ENCODE results near the gene C6orf52. TPM values are rescaled to one million over a fixed set of nuclear protein-coding genes. Genes with fewer than 3 reads are reported as not detected.
A peak's percentile ranks its signal among the peaks of the same experiment; 100 is the strongest.

C6orf52 gene
- total RNA-seq, 1 donor from 2014 or later: 3.1 TPM

- TF ChIP-seq, protein P1, sequence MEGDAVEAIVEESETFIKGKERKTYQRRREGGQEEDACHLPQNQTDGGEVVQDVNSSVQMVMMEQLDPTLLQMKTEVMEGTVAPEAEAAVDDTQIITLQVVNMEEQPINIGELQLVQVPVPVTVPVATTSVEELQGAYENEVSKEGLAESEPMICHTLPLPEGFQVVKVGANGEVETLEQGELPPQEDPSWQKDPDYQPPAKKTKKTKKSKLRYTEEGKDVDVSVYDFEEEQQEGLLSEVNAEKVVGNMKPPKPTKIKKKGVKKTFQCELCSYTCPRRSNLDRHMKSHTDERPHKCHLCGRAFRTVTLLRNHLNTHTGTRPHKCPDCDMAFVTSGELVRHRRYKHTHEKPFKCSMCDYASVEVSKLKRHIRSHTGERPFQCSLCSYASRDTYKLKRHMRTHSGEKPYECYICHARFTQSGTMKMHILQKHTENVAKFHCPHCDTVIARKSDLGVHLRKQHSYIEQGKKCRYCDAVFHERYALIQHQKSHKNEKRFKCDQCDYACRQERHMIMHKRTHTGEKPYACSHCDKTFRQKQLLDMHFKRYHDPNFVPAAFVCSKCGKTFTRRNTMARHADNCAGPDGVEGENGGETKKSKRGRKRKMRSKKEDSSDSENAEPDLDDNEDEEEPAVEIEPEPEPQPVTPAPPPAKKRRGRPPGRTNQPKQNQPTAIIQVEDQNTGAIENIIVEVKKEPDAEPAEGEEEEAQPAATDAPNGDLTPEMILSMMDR (IDR thresholded peaks at IDR 0.05; ENCODE audit: insufficient read depth, low read length, poor library complexity, severe bottlenecking): no peak
- Histone ChIP-seq H3K4me3 (ENCODE audit: low read depth, low read length) (no peak overlapping the region), H3K27me3 (ENCODE audit: control insufficient read depth, insufficient read depth, low read length) (no peaks in the 10 kb centered on the region), H3K36me3 (ENCODE audit: control insufficient read depth, insufficient read depth, low read length) (no peaks in the 10 kb centered on the region)
- DNase-seq (ENCODE audit: low read depth): no peak
Measured at GRCh38 chr6:10644225-10644624, 50.2 kb downstream of the C6orf52 start.

DNA sequence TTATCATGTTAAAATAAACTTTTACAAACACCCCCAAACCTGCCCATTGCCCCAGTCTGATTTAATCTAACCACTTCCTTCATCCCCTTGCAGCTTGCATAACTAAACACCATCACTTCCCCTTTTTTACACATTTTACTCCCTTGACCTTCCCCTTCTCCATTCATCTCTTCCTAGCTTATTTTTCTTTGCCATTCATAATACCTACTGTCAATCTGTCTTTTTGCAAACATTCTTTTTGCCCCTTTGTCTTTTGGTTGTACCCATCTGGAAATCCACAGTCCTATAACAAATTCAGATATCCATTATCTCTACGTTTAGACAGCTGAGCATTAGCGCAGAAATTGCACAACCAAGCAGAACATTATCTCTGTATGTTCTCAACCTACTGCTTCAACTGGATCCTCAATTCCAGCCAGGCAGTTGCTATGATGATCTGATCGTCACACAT is 51.2 kb downstream of the C6orf52 start:
- no peaks in the 10 kb centered on the region for H3K36me3 ChIP-seq (ENCODE audit: control insufficient read depth, insufficient read depth, low read length)
- TF ChIP-seq, protein P1 (IDR thresholded peaks at IDR 0.05; ENCODE audit: insufficient read depth, low read length, poor library complexity, severe bottlenecking): no peak
- DNase-seq (ENCODE audit: low read depth): no peak
- no peak overlapping the region for H3K4me3 ChIP-seq (ENCODE audit: low read depth, low read length)
- no peaks in the 10 kb centered on the region for H3K27me3 ChIP-seq (ENCODE audit: control insufficient read depth, insufficient read depth, low read length)

DNA sequence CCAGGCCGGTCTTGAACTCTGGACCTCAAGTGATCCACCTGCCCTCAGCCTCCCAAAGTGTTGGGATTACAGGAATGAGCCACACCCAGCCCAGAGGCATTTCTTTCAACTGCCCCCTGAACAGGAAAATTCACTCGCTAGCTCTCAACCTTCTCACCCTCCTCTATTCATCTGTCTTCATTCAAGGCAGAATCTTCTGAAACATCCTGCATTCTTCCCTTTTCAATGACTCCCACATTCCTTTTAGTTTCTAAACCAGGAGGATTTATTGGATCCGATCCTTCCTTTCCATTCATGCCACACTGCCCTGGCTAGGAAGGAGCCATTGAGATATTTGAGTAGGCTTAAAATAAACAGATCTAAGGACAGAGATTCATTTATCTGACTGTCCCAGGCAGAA is 52.9 kb downstream of the C6orf52 start:
- TF ChIP-seq, protein P1 (IDR thresholded peaks at IDR 0.05; ENCODE audit: insufficient read depth, low read length, poor library complexity, severe bottlenecking): no peak
- H3K36me3 ChIP-seq (ENCODE audit: control insufficient read depth, insufficient read depth, low read length): no peaks in the 10 kb centered on the region
- no peaks in the 10 kb centered on the region for H3K27me3 ChIP-seq (ENCODE audit: control insufficient read depth, insufficient read depth, low read length)
- H3K4me3 ChIP-seq (ENCODE audit: low read depth, low read length): no peak overlapping the region
- no peak for DNase-seq (ENCODE audit: low read depth)

- H3K4me3 ChIP-seq (ENCODE audit: low read depth, low read length): no peak overlapping the region
- H3K36me3 ChIP-seq (ENCODE audit: control insufficient read depth, insufficient read depth, low read length): no peaks in the 10 kb centered on the region
- no peak for DNase-seq (ENCODE audit: low read depth)
- TF ChIP-seq, protein P1 (IDR thresholded peaks at IDR 0.05; ENCODE audit: insufficient read depth, low read length, poor library complexity, severe bottlenecking): no peak
- H3K27me3 ChIP-seq (ENCODE audit: control insufficient read depth, insufficient read depth, low read length): no peaks in the 10 kb centered on the region
Measured at GRCh38 chr6:10640412-10640811, 54.0 kb downstream of the C6orf52 start.

DNA sequence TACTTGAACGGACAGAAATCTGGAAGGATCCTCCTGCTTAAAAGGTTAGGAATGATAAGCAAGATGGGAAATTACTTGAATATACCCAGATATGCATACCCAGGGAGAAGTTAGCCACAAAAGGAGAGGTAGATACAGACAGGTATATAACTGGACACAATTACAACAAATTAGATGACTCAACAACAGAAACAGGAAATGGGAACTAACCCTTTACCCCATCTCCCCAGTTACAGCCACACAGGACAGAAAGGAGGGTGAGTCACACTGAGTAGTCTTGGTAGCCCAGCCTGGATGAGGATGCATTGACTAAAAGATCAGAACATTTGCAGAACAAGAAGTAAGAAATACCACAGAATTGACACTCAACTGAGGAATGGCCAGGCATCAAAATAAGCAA is 61.2 kb downstream of the C6orf52 start:
- Histone ChIP-seq H3K27me3 (ENCODE audit: control insufficient read depth, insufficient read depth, low read length) (no peaks in the 10 kb centered on the region), H3K36me3 (ENCODE audit: control insufficient read depth, insufficient read depth, low read length) (no peaks in the 10 kb centered on the region), H3K4me3 (ENCODE audit: low read depth, low read length) (no peak overlapping the region)
- TF ChIP-seq, protein P1 (IDR thresholded peaks at IDR 0.05; ENCODE audit: insufficient read depth, low read length, poor library complexity, severe bottlenecking): no peak
- DNase-seq (ENCODE audit: low read depth): peak; percentile 82

GRCh38 chr6:10630178-10630577 is 64.2 kb downstream of the C6orf52 start:
- TF ChIP-seq, protein P1 (IDR thresholded peaks at IDR 0.05; ENCODE audit: insufficient read depth, low read length, poor library complexity, severe bottlenecking): no peak
- Histone ChIP-seq H3K36me3 (ENCODE audit: control insufficient read depth, insufficient read depth, low read length) (no peaks in the 10 kb centered on the region), H3K27me3 (ENCODE audit: control insufficient read depth, insufficient read depth, low read length) (no peaks in the 10 kb centered on the region), H3K4me3 (ENCODE audit: low read depth, low read length) (no peak overlapping the region)
- DNase-seq (ENCODE audit: low read depth): no peak
